Measurements from ENCODE around the gene FAM83D. TPM values are rescaled to one million over a fixed set of nuclear protein-coding genes. Genes with fewer than 3 reads are reported as not detected.

Gene FAM83D
- 6.3 and 12.0 TPM in 2 replicates for total RNA-seq

GRCh38 chr20:38926142-38926933, at the start of gene FAM83D:
TSS of gene FAM83D (plus strand) at chr20:38926417. CDS start at chr20:38926443, 26 bp downstream.

GRCh38 chr20:38962044-38962927, 36.1 kb downstream of the FAM83D start, which contains the start of gene DHX35:
TSS of gene DHX35 (plus strand) at chr20:38962344. CDS start at chr20:38962368, 24 bp downstream.

Other genes with a start within 250 kb of the FAM83D start
- not detected in 2 replicates for gene SLC32A1, start 201.9 kb upstream of the FAM83D start, total RNA-seq
- gene ACTR5, start 178.0 kb upstream of the FAM83D start, total RNA-seq = 2.5 and 3.1 TPM in 2 replicates
- 0.49 and 0.54 TPM in 2 replicates for gene PPP1R16B, start 120.7 kb upstream of the FAM83D start, total RNA-seq
- 4.2 and 5.7 TPM in 2 replicates for gene DHX35, start 35.9 kb downstream of the FAM83D start, total RNA-seq